WTC11 (cell line): ENCODE results near the gene GNG10. TPM values are rescaled to one million over a fixed set of nuclear protein-coding genes. Genes with fewer than 3 reads are reported as not detected.

Source experiments
- FOXJ3 ChIP-seq: sonication (generic); formaldehyde crosslinking; IDR thresholded peaks from 2 replicates; pipeline ENCODE4 v1.9.0; 2021; ENCODE audit warnings: missing genetic modification reagents, mild to moderate bottlenecking, borderline replicate concordance
- JUN ChIP-seq: sonication (generic); formaldehyde crosslinking; IDR thresholded peaks from 2 replicates; pipeline ENCODE4 v1.8.0; 2023; ENCODE audit warnings: mild to moderate bottlenecking, missing genetic modification reagents
- MYBL2 ChIP-seq: sonication (generic); formaldehyde crosslinking; IDR thresholded peaks from 2 replicates; pipeline ENCODE4 v1.8.1; 2023; ENCODE audit warnings: mild to moderate bottlenecking, moderate library complexity, missing genetic modification reagents
- NR1H2 ChIP-seq: sonication (generic); formaldehyde crosslinking; IDR thresholded peaks from 2 replicates; pipeline ENCODE4 v1.9.0; 2021; ENCODE audit warnings: mild to moderate bottlenecking, moderate library complexity, missing genetic modification reagents
- NR2C2 ChIP-seq: sonication (generic); formaldehyde crosslinking; IDR thresholded peaks from 2 replicates; pipeline ENCODE4 v1.8.0; 2022; ENCODE audit warnings: mild to moderate bottlenecking, missing genetic modification reagents
- PRRX2 ChIP-seq: fragments of 250-450 bp; sonication (Bioruptor Pico); IDR thresholded peaks from 2 replicates; pipeline ENCODE4 v1.8.0; 2021; ENCODE audit warnings: mild to moderate bottlenecking
- SMAD4 ChIP-seq: sonication (generic); formaldehyde crosslinking; IDR thresholded peaks from 2 replicates; pipeline ENCODE4 v1.8.0; 2022; ENCODE audit warnings: mild to moderate bottlenecking, missing genetic modification reagents
- SOX15 ChIP-seq: fragments of 250-450 bp; sonication (Bioruptor Pico); IDR thresholded peaks from 2 replicates; pipeline ENCODE4 v1.9.0; 2021; ENCODE audit warnings: mild to moderate bottlenecking
- TCF7 ChIP-seq: sonication (generic); formaldehyde crosslinking; IDR thresholded peaks from 2 replicates; pipeline ENCODE4 v1.8.0; 2022; ENCODE audit warnings: mild to moderate bottlenecking, low read depth, missing genetic modification reagents, moderate library complexity
- TEAD4 ChIP-seq: sonication (generic); formaldehyde crosslinking; IDR thresholded peaks from 2 replicates; pipeline ENCODE4 v1.8.0; 2022; ENCODE audit warnings: mild to moderate bottlenecking, missing genetic modification reagents
- ZNF121 ChIP-seq: sonication (generic); formaldehyde crosslinking; IDR thresholded peaks from 2 replicates; pipeline ENCODE4 v1.8.0; 2023; ENCODE audit warnings: missing genetic modification reagents
- ZNF219 ChIP-seq: sonication (generic); formaldehyde crosslinking; IDR thresholded peaks from 2 replicates; pipeline ENCODE4 v1.8.0; 2023; ENCODE audit warnings: missing genetic modification reagents, mild to moderate bottlenecking, borderline replicate concordance
- ZNF232 ChIP-seq: sonication (generic); formaldehyde crosslinking; IDR thresholded peaks from 2 replicates; pipeline ENCODE4 v1.8.0; 2022; ENCODE audit warnings: mild to moderate bottlenecking, missing genetic modification reagents
- total RNA-seq: library from RNA; stranded (reverse); gene quantifications from 3 replicates; pipeline ENCODE4 v1.2.3, GENCODE V29; 2021
- TF ChIP-seq, protein P1 (sequence below): sonication (generic); formaldehyde crosslinking; IDR thresholded peaks from 2 replicates; pipeline ENCODE4 v1.8.0; 2023; ENCODE audit warnings: missing genetic modification reagents, mild to moderate bottlenecking, borderline replicate concordance
- TF ChIP-seq, protein P2 (sequence below): sonication (generic); formaldehyde crosslinking; IDR thresholded peaks from 2 replicates; pipeline ENCODE4 v1.8.1; 2023; ENCODE audit warnings: mild to moderate bottlenecking, moderate library complexity, missing genetic modification reagents
- TF ChIP-seq, protein P3 (sequence below): sonication (generic); formaldehyde crosslinking; IDR thresholded peaks from 2 replicates; pipeline ENCODE4 v1.8.0; 2022; ENCODE audit warnings: mild to moderate bottlenecking, missing genetic modification reagents
- TF ChIP-seq, protein P4 (sequence below): fragments of 250-450 bp; sonication (Bioruptor Pico); IDR thresholded peaks from 2 replicates; pipeline ENCODE4 v2.1.2; 2022; ENCODE audit warnings: mild to moderate bottlenecking, moderate library complexity
- TF ChIP-seq, protein P5 (sequence below): sonication (generic); formaldehyde crosslinking; IDR thresholded peaks from 2 replicates; pipeline ENCODE4 v1.8.0; 2022; ENCODE audit warnings: missing genetic modification reagents
- TF ChIP-seq, protein P6 (sequence below): fragments of 250-450 bp; sonication (Bioruptor Pico); IDR thresholded peaks from 2 replicates; pipeline ENCODE4 v1.8.0; 2021; ENCODE audit warnings: mild to moderate bottlenecking
- TF ChIP-seq, protein P7 (sequence below): fragments of 250-450 bp; sonication (Bioruptor Pico); IDR thresholded peaks from 2 replicates; pipeline ENCODE4 v1.9.0; 2021; ENCODE audit warnings: mild to moderate bottlenecking

The GNG10 gene
- total RNA-seq, 1 experiment from 2014 or later, result 17.2 TPM

DNA sequence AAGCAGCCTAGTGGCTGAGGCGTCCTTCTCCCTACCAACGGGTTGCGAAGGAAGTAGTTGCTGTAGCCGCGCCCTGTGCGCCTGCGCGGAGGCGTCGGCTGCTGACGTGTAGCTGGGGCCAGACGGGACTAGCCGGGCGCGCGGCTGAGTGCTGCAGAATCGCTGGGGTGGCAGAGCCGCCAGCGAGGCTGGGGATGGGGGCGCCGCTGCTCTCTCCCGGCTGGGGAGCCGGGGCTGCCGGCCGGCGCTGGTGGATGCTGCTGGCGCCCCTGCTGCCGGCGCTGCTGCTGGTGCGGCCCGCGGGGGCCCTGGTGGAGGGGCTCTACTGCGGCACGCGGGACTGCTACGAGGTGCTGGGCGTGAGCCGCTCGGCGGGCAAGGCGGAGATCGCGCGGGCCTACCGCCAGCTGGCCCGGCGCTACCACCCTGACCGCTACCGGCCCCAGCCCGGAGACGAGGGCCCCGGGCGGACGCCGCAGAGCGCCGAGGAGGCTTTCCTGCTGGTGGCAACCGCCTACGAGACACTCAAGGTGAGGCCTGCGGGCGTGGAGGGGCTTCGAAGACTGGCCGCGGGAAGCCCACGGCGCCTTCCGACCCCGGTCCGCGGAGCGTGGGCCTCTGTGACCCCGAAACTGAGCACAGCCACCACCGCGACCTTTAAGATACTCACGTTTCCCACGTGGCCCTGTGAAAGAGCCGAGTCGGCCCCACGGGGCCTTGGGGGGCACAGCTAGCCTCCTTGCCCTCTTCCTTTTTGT, 30.0 kb upstream of the GNG10 start, which contains the start of gene DNAJC25 (continued):
- TF ChIP-seq, protein P1, sequence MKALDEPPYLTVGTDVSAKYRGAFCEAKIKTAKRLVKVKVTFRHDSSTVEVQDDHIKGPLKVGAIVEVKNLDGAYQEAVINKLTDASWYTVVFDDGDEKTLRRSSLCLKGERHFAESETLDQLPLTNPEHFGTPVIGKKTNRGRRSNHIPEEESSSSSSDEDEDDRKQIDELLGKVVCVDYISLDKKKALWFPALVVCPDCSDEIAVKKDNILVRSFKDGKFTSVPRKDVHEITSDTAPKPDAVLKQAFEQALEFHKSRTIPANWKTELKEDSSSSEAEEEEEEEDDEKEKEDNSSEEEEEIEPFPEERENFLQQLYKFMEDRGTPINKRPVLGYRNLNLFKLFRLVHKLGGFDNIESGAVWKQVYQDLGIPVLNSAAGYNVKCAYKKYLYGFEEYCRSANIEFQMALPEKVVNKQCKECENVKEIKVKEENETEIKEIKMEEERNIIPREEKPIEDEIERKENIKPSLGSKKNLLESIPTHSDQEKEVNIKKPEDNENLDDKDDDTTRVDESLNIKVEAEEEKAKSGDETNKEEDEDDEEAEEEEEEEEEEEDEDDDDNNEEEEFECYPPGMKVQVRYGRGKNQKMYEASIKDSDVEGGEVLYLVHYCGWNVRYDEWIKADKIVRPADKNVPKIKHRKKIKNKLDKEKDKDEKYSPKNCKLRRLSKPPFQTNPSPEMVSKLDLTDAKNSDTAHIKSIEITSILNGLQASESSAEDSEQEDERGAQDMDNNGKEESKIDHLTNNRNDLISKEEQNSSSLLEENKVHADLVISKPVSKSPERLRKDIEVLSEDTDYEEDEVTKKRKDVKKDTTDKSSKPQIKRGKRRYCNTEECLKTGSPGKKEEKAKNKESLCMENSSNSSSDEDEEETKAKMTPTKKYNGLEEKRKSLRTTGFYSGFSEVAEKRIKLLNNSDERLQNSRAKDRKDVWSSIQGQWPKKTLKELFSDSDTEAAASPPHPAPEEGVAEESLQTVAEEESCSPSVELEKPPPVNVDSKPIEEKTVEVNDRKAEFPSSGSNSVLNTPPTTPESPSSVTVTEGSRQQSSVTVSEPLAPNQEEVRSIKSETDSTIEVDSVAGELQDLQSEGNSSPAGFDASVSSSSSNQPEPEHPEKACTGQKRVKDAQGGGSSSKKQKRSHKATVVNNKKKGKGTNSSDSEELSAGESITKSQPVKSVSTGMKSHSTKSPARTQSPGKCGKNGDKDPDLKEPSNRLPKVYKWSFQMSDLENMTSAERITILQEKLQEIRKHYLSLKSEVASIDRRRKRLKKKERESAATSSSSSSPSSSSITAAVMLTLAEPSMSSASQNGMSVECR (CRISPR knock-in tag), result peak; percentile 72; the same call in 1 of the 2 replicates
- TF ChIP-seq JUN (CRISPR knock-in tag) (no peak), ZNF121 (CRISPR knock-in tag) (no peak), SOX15 (CRISPR knock-in tag) (peak; percentile 47; the same call in 1 of the 2 replicates), TEAD4 (CRISPR knock-in tag) (peak; percentile 15; the same call in 1 of the 2 replicates), FOXJ3 (no peak), MYBL2 (CRISPR knock-in tag) (peak; percentile 58; the same call in 1 of the 2 replicates), ZNF219 (CRISPR knock-in tag) (no peak), SMAD4 (no peak), PRRX2 (CRISPR knock-in tag) (peak; percentile 68; the same call in 1 of the 2 replicates), ZNF232 (CRISPR knock-in tag) (peak; percentile 95), NR2C2 (no peak), TCF7 (CRISPR knock-in tag) (peak; percentile 89; the same call in 1 of the 2 replicates), NR1H2 (no peak)
- TF ChIP-seq, protein P2, sequence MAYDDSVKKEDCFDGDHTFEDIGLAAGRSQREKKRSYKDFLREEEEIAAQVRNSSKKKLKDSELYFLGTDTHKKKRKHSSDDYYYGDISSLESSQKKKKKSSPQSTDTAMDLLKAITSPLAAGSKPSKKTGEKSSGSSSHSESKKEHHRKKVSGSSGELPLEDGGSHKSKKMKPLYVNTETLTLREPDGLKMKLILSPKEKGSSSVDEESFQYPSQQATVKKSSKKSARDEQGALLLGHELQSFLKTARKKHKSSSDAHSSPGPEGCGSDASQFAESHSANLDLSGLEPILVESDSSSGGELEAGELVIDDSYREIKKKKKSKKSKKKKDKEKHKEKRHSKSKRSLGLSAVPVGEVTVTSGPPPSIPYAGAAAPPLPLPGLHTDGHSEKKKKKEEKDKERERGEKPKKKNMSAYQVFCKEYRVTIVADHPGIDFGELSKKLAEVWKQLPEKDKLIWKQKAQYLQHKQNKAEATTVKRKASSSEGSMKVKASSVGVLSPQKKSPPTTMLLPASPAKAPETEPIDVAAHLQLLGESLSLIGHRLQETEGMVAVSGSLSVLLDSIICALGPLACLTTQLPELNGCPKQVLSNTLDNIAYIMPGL (CRISPR knock-in tag), result peak; percentile 83; the same call in 1 of the 2 replicates
- TF ChIP-seq, protein P3, sequence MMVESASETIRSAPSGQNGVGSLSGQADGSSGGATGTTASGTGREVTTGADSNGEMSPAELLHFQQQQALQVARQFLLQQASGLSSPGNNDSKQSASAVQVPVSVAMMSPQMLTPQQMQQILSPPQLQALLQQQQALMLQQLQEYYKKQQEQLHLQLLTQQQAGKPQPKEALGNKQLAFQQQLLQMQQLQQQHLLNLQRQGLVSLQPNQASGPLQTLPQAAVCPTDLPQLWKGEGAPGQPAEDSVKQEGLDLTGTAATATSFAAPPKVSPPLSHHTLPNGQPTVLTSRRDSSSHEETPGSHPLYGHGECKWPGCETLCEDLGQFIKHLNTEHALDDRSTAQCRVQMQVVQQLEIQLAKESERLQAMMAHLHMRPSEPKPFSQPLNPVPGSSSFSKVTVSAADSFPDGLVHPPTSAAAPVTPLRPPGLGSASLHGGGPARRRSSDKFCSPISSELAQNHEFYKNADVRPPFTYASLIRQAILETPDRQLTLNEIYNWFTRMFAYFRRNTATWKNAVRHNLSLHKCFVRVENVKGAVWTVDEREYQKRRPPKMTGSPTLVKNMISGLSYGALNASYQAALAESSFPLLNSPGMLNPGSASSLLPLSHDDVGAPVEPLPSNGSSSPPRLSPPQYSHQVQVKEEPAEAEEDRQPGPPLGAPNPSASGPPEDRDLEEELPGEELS (CRISPR knock-in tag), result peak; percentile 75
- TF ChIP-seq, protein P4, sequence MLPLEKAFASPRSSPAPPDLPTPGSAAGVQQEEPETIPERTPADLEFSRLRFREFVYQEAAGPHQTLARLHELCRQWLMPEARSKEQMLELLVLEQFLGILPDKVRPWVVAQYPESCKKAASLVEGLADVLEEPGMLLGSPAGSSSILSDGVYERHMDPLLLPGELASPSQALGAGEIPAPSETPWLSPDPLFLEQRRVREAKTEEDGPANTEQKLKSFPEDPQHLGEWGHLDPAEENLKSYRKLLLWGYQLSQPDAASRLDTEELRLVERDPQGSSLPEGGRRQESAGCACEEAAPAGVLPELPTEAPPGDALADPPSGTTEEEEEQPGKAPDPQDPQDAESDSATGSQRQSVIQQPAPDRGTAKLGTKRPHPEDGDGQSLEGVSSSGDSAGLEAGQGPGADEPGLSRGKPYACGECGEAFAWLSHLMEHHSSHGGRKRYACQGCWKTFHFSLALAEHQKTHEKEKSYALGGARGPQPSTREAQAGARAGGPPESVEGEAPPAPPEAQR, result no peak
- TF ChIP-seq, protein P5, sequence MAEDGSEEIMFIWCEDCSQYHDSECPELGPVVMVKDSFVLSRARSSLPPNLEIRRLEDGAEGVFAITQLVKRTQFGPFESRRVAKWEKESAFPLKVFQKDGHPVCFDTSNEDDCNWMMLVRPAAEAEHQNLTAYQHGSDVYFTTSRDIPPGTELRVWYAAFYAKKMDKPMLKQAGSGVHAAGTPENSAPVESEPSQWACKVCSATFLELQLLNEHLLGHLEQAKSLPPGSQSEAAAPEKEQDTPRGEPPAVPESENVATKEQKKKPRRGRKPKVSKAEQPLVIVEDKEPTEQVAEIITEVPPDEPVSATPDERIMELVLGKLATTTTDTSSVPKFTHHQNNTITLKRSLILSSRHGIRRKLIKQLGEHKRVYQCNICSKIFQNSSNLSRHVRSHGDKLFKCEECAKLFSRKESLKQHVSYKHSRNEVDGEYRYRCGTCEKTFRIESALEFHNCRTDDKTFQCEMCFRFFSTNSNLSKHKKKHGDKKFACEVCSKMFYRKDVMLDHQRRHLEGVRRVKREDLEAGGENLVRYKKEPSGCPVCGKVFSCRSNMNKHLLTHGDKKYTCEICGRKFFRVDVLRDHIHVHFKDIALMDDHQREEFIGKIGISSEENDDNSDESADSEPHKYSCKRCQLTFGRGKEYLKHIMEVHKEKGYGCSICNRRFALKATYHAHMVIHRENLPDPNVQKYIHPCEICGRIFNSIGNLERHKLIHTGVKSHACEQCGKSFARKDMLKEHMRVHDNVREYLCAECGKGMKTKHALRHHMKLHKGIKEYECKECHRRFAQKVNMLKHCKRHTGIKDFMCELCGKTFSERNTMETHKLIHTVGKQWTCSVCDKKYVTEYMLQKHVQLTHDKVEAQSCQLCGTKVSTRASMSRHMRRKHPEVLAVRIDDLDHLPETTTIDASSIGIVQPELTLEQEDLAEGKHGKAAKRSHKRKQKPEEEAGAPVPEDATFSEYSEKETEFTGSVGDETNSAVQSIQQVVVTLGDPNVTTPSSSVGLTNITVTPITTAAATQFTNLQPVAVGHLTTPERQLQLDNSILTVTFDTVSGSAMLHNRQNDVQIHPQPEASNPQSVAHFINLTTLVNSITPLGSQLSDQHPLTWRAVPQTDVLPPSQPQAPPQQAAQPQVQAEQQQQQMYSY (CRISPR knock-in tag), result no peak
- TF ChIP-seq, protein P6, sequence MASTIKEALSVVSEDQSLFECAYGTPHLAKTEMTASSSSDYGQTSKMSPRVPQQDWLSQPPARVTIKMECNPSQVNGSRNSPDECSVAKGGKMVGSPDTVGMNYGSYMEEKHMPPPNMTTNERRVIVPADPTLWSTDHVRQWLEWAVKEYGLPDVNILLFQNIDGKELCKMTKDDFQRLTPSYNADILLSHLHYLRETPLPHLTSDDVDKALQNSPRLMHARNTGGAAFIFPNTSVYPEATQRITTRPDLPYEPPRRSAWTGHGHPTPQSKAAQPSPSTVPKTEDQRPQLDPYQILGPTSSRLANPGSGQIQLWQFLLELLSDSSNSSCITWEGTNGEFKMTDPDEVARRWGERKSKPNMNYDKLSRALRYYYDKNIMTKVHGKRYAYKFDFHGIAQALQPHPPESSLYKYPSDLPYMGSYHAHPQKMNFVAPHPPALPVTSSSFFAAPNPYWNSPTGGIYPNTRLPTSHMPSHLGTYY (CRISPR knock-in tag), result peak; percentile 64; the same call in 1 of the 2 replicates
- TF ChIP-seq, protein P7, sequence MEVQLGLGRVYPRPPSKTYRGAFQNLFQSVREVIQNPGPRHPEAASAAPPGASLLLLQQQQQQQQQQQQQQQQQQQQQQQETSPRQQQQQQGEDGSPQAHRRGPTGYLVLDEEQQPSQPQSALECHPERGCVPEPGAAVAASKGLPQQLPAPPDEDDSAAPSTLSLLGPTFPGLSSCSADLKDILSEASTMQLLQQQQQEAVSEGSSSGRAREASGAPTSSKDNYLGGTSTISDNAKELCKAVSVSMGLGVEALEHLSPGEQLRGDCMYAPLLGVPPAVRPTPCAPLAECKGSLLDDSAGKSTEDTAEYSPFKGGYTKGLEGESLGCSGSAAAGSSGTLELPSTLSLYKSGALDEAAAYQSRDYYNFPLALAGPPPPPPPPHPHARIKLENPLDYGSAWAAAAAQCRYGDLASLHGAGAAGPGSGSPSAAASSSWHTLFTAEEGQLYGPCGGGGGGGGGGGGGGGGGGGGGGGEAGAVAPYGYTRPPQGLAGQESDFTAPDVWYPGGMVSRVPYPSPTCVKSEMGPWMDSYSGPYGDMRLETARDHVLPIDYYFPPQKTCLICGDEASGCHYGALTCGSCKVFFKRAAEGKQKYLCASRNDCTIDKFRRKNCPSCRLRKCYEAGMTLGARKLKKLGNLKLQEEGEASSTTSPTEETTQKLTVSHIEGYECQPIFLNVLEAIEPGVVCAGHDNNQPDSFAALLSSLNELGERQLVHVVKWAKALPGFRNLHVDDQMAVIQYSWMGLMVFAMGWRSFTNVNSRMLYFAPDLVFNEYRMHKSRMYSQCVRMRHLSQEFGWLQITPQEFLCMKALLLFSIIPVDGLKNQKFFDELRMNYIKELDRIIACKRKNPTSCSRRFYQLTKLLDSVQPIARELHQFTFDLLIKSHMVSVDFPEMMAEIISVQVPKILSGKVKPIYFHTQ (CRISPR knock-in tag), result peak; percentile 62; the same call in 1 of the 2 replicates
